ENCODE data around the gene PALD1.

Gene PALD1

GRCh38 chr10:70558295-70558694 is 79.7 kb downstream of the PALD1 start:
- DNase-seq = no peak

GRCh38 chr10:70558871-70559810 is 80.6 kb downstream of the PALD1 start:
- peak; percentile 78 for DNase-seq

DNA sequence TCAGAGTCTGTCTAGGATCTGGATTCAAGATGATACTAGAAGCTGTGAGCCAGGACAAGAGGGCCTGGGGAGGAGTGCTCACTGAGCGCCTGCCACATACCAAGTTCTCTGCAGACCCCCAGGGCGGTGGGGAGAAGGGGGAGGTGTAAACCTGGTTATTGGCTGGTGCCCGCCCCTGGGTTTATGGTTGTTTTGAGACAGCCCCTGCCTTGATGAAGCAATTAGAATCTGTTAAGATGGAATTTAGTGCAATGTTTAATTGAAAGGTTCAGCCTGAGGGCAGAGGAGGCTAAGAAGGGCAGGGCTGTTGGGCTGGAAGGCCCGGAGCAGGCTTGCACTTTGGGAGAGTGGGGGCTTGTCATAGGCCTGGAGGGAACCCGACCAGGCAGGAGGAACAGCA is 81.3 kb downstream of the PALD1 start:
- DNase-seq = no peak

GRCh38 chr10:70560511-70560941 is 82.0 kb downstream of the PALD1 start:
- DNase-seq = no peak

GRCh38 chr10:70561070-70561469 is 82.5 kb downstream of the PALD1 start:
- no peak for DNase-seq

DNA sequence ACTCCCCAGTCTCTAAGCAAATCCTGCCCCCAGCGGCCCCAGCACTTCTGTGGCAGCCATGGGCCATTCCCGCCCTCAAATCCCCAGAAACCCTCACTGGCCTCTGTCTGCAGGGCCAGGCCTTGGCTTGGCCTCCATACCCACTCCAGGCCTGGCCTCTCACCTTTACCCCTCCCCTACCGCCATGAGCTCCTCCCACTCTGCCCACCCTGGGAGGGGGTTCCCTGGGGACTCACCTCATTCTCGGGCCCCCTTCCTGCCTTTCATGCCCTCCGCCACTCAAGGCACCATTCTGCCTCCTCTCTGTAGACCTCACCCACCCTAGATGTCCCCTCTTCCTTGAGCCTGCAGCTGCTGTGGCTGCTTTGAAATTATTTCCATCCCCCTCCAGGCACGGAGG is 83.0 kb downstream of the PALD1 start:
- DNase-seq = no peak

GRCh38 chr10:70562036-70562755 is 83.6 kb downstream of the PALD1 start:
- DNase-seq = no peak

GRCh38 chr10:70563230-70563629 is 84.7 kb downstream of the PALD1 start:
- no peak for DNase-seq

DNA sequence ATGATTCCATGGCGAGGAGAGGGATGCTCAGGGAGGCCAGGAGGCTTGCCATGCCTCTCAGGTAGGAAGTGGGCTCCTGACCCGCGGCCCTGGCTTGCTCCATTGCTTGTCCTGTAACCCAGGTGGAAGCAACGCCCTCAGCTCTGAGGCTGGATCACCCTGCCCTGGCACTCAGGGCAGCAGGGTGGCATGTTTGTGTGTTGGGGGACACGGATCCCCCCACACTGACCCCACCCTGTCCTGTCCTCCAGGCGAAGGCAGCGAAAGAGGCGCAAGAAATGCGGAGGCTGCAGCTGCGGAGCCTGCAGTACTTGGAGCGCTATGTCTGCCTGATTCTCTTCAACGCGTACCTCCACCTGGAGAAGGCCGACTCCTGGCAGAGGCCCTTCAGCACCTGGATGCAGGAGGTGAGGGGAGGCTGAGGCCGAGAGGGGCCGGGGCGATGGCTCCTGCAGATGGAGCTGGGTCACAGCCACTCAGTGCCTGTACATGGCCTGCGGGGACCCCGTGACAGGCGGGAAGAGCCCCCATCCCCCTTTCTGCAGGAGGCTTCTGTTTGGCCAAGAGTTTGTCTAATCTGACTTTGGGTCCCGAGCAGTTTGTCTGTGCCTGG is 85.7 kb downstream of the PALD1 start:
- DNase-seq = no peak

DNA sequence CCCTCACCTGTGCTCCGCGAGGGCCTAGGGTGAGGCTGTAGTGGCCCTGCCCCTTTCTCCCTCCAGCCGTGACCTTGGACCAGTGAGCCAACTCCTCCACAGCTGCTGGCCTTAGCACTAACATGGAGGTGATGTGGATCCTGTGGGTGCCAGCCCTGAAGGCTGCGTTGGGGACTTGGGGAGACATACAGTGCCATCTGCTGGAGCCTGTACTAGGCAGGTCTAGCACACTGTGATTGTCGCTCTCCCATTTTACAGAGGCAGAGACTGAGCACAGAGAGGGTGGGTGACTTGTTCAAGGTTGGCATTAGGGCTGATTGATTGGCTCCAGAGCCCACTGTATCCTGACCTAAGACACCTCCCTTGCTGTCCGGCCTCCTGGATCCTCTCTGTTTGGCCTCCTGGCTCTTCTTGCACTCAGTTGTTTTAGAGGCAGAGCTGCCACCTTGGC is 86.4 kb downstream of the PALD1 start:
- no peak for DNase-seq

GRCh38 chr10:70565556-70566514 is 87.3 kb downstream of the PALD1 start:
- no peak for DNase-seq

DNA sequence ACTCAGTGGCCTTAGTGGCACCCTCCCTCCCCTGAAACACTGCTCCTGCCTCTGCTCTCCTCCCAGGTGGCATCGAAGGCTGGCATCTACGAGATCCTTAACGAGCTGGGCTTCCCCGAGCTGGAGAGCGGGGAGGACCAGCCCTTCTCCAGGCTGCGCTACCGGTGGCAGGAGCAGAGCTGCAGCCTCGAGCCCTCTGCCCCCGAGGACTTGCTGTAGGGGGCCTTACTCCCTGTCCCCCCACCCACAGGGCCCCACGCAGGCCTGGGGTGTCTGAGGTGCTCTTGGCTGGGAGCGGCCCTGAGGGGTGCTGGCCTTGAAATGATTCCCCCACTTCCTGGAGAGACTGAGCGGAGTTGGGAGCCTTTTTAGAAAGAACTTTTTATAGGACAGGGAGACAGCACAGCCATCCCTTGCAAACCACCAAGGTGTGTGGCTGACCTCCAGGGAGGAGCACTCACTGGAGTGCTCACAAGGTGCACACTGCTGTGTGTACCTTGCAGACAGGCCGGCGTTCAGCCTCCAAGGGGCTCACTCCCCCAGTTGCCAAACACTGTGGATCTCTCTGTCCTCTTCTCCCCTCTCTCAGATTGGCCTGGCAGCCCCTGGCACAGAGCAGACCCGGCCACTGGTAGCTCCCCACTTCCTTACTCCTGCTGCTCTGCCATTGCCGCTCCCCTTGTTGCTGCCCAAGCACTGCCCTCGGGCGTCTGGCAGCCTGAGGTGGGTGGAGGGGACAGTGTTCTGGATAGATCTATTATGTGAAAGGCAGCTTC is 88.1 kb downstream of the PALD1 start:
- DNase-seq = no peak

GRCh38 chr10:70567603-70568002 is 89.0 kb downstream of the PALD1 start:
- DNase-seq = no peak

GRCh38 chr10:70568113-70568512 is 89.5 kb downstream of the PALD1 start:
- no peak for DNase-seq

DNA sequence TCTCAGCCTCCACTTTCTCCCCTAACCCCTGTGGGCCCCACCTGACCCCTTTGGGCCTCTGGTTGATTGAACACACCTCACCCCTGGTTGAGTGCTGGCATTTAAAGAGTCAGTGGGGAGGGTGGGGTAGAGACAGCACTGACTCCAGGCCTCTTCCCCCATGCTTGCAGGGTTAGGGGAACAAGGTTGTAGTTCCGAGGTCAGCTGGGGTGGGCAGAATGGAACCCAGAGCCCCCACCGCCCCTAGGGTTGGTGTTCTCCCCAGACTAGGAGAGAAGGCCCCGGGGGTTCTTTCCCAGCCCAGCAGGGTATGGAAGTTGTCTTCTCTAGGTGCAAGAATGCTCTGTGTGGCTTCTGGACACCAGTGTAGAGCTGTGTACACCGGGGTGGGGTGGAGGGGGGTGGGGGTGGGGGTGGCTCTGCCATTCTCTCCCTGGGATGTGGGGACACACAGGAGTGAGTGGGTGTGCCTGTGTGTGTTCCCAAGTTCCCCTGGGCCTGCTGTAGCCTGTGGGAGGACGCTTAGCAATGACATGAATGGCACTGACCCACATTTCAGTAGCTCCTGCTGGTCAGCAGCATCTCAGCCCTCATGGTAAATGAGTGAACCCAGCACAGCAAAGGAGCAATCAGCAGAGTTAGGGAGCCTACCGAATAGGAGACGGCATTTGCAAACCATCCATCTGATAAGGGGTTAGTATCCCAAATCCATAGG is 90.4 kb downstream of the PALD1 start:
- no peak for DNase-seq

- DNase-seq = no peak
These were observed 92.7 kb downstream of the PALD1 start for GRCh38 chr10:70571236-70571635.

GRCh38 chr10:70571636-70572439 is 93.3 kb downstream of the PALD1 start:
- DNase-seq = no peak

DNA sequence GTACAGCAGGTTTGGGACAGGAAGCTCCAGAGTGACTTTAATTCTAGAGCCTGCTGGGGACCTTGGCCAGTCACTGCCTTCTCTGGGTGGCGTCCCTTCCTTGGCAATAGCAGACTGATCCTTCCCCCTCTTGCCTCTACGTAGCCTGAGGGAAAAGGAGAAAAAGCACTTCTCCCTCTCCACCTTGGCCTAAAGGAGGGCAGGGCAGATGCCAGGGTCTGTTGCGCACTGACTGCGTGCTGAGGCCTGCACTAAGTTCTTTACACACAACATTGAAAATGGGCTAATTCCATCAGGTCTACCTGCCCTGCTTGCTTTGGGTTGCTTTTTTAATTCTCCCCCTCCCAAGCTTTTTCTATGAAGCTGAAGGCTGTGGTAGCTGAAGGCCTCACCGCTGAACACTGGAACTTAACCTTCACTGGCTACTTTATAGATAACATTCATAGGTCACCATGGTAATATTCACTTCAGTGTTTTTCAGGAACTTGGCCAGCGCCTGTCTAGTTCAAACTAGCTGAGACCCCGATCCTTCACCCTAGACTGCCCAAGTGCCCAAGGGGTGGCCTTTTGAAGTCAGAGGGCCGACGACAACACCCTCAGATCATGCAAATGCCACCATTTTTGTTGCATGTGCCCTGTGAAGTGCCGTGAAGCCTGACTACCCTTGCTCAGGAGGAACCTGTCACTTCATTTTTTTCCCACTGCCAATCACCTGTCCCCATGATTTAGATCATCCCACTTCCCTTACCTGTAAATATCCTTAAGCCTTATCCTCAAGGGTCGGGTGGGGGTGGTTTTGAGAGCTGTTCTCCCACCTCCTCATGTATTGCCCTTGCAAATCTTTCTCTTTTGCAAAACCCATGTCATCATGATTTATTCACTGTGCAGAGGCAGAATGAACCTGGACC is 95.3 kb downstream of the PALD1 start:
- DNase-seq = no peak

- no peak for DNase-seq
These were observed 96.9 kb downstream of the PALD1 start for GRCh38 chr10:70575486-70575873.

All from stimulated activated CD4-positive, alpha-beta T cell treated with anti-CD3 and anti-CD28 coated beads, Interleukin-1b, Interleukin-23, amount 100 ng/mL, for 48 hours (primary cell).